Measurements from ENCODE around the gene SLC44A3. TPM values are rescaled to one million over a fixed set of nuclear protein-coding genes. Genes with fewer than 3 reads are reported as not detected.

SLC44A3 gene
- total and polyA plus RNA-seq, 9 of the 15 experiments (the other 6 are each of a cell fraction or from before 2014, with no cell fraction given): not detected

DNA sequence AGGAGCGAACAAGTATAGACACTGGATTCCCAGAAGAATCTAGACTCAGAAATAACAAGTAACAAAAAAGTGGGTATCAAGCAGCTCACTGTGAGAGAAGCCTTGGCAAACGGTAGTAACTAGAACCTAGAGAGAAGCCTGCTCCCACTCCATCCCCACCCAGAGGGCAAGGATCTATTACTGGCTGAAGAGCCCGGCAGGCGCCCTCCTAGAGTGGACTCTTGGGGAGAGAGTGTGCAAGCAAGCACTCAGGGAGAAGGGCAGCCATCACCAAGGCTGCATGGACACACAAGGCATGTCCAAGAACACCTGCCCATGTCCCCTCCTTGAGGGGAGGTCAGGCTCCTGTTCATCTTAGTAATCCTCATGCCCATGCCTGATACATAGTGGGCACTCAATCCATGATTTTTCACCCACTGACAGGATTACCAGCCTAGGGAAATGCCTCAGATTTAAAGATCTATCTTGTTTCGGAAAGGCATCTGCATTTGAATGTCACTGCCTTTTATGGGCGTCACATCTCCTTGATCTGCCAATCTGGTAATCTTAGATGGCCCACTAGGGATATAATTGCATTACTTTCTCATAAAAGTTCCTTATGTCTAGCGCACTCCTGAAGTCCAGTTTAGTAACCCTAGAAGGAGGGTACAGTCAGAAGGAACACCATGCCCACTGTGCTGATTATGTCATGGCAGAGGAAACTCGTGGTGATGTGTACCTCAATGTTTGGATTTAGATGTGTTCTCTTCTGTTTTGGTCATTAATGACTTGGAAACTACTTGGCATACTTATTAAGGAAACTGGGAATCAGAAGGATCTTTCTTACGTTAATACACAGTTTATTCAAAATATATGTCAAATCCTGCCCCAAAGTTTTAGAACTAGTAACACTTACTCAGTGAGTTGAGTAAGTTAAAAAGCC is 92.4 kb downstream of the SLC44A3 start:
- H3K27me3 ChIP-seq (ENCODE audit: control insufficient read depth in 2 of 2, insufficient read depth in 2 of 2, low read length in 2 of 2): peaks cover 12 to 32% of the 10 kb centered on the region in 2 experiments; a peak in 3 of 5 replicates
- intact Hi-C loops (cut with micrococcal nuclease) (no loop called here), in situ Hi-C loops (cut with MboI) (no loop called here)
- FAIRE-seq (no peak), DNase-seq (ENCODE audit: extremely low read depth in 1 of 4, low spot score in 3 of 4) (no peak), ATAC-seq (no peak)
- under 1% methylated on average over 9 of the region's 9 CpGs for WGBS (ENCODE audit: insufficient coverage, low coverage, missing lambda C conversion rate)
- H3K4me3 ChIP-seq: no peak overlapping the region
- no peak overlapping the region for H2AFZ ChIP-seq (ENCODE audit: low read depth, low read length)
- H3K9me1 ChIP-seq (ENCODE audit: control insufficient read depth, insufficient read depth, low read length): no peaks in the 10 kb centered on the region
- ChIA-PET POLR2A (interaction anchor here (0.7 to 2.0 kb wide), 2 partner anchors 9 to 10 kb away, joined by 3 to 7 read pairs; no protein-coding TSS in a partner anchor), CTCF (ENCODE audit: low intra/inter-chr PET ratio) (no interaction called here)
- no peaks in the 10 kb centered on the region for H3K9me3 ChIP-seq (replicated peaks; ENCODE audit: control insufficient read depth, insufficient read depth, low read depth, low read length)
- H3K27ac ChIP-seq (ENCODE audit: extremely low read depth, low read depth, low read length): no peak overlapping the region
- H3K36me3 ChIP-seq (ENCODE audit: control insufficient read depth, insufficient read depth, low read length): no peaks in the 10 kb centered on the region
- no peaks in the 10 kb centered on the region for H3K79me2 ChIP-seq (ENCODE audit: control insufficient read depth, insufficient read depth, low read length)
- no peak overlapping the region for H3K4me2 ChIP-seq (ENCODE audit: insufficient read depth, low read length)
- TF ChIP-seq, protein P1, sequence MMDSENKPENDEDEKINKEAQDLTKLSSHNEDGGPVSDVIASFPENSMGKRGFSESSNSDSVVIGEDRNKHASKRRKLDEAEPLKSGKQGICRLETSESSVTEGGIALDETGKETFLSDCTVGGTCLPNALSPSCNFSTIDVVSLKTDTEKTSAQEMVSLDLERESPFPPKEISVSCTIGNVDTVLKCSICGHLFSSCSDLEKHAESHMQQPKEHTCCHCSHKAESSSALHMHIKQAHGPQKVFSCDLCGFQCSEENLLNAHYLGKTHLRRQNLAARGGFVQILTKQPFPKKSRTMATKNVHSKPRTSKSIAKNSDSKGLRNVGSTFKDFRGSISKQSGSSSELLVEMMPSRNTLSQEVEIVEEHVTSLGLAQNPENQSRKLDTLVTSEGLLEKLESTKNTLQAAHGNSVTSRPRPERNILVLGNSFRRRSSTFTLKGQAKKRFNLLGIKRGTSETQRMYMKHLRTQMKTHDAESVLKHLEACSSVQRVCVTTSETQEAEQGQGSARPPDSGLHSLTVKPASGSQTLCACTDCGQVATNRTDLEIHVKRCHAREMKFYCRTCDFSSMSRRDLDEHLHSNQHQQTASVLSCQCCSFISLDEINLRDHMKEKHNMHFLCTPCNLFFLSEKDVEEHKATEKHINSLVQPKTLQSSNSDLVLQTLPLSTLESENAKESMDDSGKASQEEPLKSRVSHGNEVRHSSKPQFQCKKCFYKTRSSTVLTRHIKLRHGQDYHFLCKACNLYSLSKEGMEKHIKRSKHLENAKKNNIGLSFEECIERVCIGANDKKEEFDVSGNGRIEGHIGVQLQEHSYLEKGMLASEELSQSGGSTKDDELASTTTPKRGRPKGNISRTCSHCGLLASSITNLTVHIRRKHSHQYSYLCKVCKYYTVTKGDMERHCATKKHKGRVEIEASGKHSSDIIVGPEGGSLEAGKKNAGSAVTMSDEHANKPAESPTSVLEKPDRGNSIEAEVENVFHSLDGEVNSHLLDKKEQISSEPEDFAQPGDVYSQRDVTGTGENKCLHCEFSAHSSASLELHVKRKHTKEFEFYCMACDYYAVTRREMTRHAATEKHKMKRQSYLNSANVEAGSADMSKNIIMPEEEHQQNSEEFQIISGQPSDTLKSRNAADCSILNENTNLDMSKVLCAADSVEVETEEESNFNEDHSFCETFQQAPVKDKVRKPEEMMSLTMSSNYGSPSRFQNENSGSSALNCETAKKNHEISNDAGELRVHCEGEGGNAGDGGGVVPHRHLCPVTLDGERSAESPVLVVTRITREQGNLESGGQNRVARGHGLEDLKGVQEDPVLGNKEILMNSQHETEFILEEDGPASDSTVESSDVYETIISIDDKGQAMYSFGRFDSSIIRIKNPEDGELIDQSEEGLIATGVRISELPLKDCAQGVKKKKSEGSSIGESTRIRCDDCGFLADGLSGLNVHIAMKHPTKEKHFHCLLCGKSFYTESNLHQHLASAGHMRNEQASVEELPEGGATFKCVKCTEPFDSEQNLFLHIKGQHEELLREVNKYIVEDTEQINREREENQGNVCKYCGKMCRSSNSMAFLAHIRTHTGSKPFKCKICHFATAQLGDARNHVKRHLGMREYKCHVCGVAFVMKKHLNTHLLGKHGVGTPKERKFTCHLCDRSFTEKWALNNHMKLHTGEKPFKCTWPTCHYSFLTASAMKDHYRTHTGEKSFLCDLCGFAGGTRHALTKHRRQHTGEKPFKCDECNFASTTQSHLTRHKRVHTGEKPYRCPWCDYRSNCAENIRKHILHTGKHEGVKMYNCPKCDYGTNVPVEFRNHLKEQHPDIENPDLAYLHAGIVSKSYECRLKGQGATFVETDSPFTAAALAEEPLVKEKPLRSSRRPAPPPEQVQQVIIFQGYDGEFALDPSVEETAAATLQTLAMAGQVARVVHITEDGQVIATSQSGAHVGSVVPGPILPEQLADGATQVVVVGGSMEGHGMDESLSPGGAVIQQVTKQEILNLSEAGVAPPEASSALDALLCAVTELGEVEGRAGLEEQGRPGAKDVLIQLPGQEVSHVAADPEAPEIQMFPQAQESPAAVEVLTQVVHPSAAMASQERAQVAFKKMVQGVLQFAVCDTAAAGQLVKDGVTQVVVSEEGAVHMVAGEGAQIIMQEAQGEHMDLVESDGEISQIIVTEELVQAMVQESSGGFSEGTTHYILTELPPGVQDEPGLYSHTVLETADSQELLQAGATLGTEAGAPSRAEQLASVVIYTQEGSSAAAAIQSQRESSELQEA (IDR thresholded peaks at IDR 0.05; ENCODE audit: low read depth): no peak
- TF ChIP-seq, protein P2, sequence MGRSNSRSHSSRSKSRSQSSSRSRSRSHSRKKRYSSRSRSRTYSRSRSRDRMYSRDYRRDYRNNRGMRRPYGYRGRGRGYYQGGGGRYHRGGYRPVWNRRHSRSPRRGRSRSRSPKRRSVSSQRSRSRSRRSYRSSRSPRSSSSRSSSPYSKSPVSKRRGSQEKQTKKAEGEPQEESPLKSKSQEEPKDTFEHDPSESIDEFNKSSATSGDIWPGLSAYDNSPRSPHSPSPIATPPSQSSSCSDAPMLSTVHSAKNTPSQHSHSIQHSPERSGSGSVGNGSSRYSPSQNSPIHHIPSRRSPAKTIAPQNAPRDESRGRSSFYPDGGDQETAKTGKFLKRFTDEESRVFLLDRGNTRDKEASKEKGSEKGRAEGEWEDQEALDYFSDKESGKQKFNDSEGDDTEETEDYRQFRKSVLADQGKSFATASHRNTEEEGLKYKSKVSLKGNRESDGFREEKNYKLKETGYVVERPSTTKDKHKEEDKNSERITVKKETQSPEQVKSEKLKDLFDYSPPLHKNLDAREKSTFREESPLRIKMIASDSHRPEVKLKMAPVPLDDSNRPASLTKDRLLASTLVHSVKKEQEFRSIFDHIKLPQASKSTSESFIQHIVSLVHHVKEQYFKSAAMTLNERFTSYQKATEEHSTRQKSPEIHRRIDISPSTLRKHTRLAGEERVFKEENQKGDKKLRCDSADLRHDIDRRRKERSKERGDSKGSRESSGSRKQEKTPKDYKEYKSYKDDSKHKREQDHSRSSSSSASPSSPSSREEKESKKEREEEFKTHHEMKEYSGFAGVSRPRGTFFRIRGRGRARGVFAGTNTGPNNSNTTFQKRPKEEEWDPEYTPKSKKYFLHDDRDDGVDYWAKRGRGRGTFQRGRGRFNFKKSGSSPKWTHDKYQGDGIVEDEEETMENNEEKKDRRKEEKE (IDR thresholded peaks at IDR 0.05; ENCODE audit: borderline replicate concordance in 1 of 2, control insufficient read depth in 1 of 2, low read depth in 2 of 2, low read length in 1 of 2): no peak
- no peak for TF ChIP-seq ZNF316 (IDR thresholded peaks at IDR 0.05)
- TF ChIP-seq CHD2 (IDR thresholded peaks at IDR 0.05; ENCODE audit: low read depth, low read length): no peak
- no peak for TF ChIP-seq YBX1 (IDR thresholded peaks at IDR 0.05)
- no peak for TF ChIP-seq PHTF2 (CRISPR knock-in tag; IDR thresholded peaks at IDR 0.05)
- TF ChIP-seq ZBTB1 (CRISPR knock-in tag; IDR thresholded peaks at IDR 0.05; ENCODE audit: borderline replicate concordance, low read depth): no peak
- TF ChIP-seq, protein P3, sequence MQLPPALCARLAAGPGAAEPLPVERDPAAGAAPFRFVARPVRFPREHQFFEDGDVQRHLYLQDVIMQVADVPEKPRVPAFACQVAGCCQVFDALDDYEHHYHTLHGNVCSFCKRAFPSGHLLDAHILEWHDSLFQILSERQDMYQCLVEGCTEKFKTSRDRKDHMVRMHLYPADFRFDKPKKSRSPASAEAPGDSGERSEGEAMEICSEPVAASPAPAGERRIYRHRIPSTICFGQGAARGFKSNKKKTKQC (CRISPR knock-in tag; IDR thresholded peaks at IDR 0.05): no peak
- TF ChIP-seq HDAC2 (IDR thresholded peaks at IDR 0.05): no peak
- H4K20me1 ChIP-seq (replicated peaks; ENCODE audit: control insufficient read depth, insufficient read depth, low read length): no peaks in the 10 kb centered on the region; the same call in 1 of the 2 replicates
- no TSS peak for BruUV-seq (replicated peaks)
- no peak overlapping the region for H3K9ac ChIP-seq (ENCODE audit: insufficient read depth in 1 of 2, low read depth in 2 of 2, low read length in 2 of 2)
- no peaks in the 10 kb centered on the region; a peak in 1 of 5 replicates for H3K4me1 ChIP-seq (replicated peaks in 1 of 2; ENCODE audit: control insufficient read depth in 2 of 2, insufficient read depth in 2 of 2, low read length in 2 of 2)

All from K562 (cell line).